NCI-H2196 (cell line): Measurements from ENCODE around the gene GRK7.

Experiments
- DNase-seq: peaks from one replicate; lab custom pipeline; 2025; ENCODE audit not compliant: unreplicated experiment; lab: John Stamatoyannopoulos, UW

The GRK7 gene

GRCh38 chr3:141763088-141763750, at the start of gene GRK7:
Gene GRK7, plus strand, starts transcription at chr3:141763408. Its CDS starts 14,877 bp downstream, at chr3:141778285.
- no peak for DNase-seq

- no peak for DNase-seq
Measured at GRCh38 chr3:141714671-141715070, 48.5 kb upstream of the GRK7 start.

GRCh38 chr3:141722081-141722480, 41.1 kb upstream of the GRK7 start:
- DNase-seq, result no peak

GRCh38 chr3:141722648-141723047, 40.6 kb upstream of the GRK7 start:
- no peak for DNase-seq

GRCh38 chr3:141723255-141723654, 40.0 kb upstream of the GRK7 start:
- no peak for DNase-seq

- DNase-seq, result no peak
Measured at GRCh38 chr3:141724186-141724585, 39.0 kb upstream of the GRK7 start.

- DNase-seq, result no peak
Measured at GRCh38 chr3:141725036-141725435, 38.2 kb upstream of the GRK7 start.

- DNase-seq, result no peak
Measured at GRCh38 chr3:141726483-141726882, 36.7 kb upstream of the GRK7 start.

GRCh38 chr3:141728355-141728892, 34.8 kb upstream of the GRK7 start:
- no peak for DNase-seq

- no peak for DNase-seq
Measured at GRCh38 chr3:141729240-141729639, 34.0 kb upstream of the GRK7 start.

- no peak for DNase-seq
Measured at GRCh38 chr3:141735176-141735575, 28.0 kb upstream of the GRK7 start.

- DNase-seq, result no peak
Measured at GRCh38 chr3:141735770-141736465, 27.3 kb upstream of the GRK7 start.

- DNase-seq, result no peak
Measured at GRCh38 chr3:141737093-141737492, 26.1 kb upstream of the GRK7 start.

GRCh38 chr3:141737678-141738021, 25.6 kb upstream of the GRK7 start:
- DNase-seq, result no peak

GRCh38 chr3:141738022-141738890, 25.0 kb upstream of the GRK7 start, which contains the start of gene RNF7:
Gene RNF7, plus strand, starts transcription at chr3:141738298. Its CDS starts 44 bp downstream, at chr3:141738342.
- DNase-seq, result peak; percentile 99

GRCh38 chr3:141738891-141739363, 24.3 kb upstream of the GRK7 start:
- peak; percentile 47 for DNase-seq

- no peak for DNase-seq
Measured at GRCh38 chr3:141739731-141740130, 23.5 kb upstream of the GRK7 start.

- no peak for DNase-seq
Measured at GRCh38 chr3:141740349-141740748, 22.9 kb upstream of the GRK7 start.

GRCh38 chr3:141743305-141743704, 19.9 kb upstream of the GRK7 start:
- no peak for DNase-seq

- no peak for DNase-seq
Measured at GRCh38 chr3:141746962-141747361, 16.2 kb upstream of the GRK7 start.

- DNase-seq, result no peak
Measured at GRCh38 chr3:141753399-141753798, 9.8 kb upstream of the GRK7 start.
